ENCODE data around the gene TROAP. TPM values are rescaled to one million over a fixed set of nuclear protein-coding genes. Genes with fewer than 3 reads are reported as not detected.

Gene TROAP
- total and polyA plus RNA-seq, 2 experiments from 2014 or later, result 46.4 to 47.5 TPM

DNA sequence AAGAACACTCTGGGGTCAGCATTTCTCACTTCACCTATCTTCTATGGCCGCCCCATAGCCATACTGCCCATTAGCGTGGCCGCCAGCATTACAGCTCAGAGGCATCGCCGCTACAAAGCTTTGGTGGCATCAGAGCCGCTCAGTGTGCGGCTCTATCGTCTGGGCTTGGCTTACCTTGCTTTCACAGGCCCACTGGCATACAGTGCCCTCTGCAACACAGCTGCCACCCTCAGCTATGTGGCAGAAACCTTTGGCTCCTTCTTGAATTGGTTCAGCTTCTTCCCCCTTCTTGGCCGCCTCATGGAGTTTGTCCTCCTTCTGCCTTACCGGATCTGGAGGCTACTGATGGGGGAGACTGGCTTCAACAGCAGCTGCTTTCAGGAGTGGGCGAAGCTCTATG, 26.2 kb downstream of the TROAP start:
- Mint-ChIP-seq H3K9me3 (peaks cover 3% of the 10 kb centered on the region; the same call in 2 of the 3 replicates), H3K36me3 (ENCODE audit: low read depth) (no peaks in the 10 kb centered on the region), H3K4me3 (no peak overlapping the region), H3K27me3 (ENCODE audit: insufficient read depth, low read depth, poor library complexity) (peaks cover 59% of the 10 kb centered on the region), H3K4me1 (peaks cover 19% of the 10 kb centered on the region), H3K27ac (no peak overlapping the region)
- no peak overlapping the region for H2AFZ ChIP-seq
- TF ChIP-seq ZNF331 (CRISPR knock-in tag; IDR thresholded peaks at IDR 0.05; ENCODE audit: low read depth) (no peak), STAT1 (IDR thresholded peaks at IDR 0.05; ENCODE audit: unreplicated experiment) (no peak), CTCF (conservative IDR thresholded peaks at IDR 0.05; ENCODE audit: low read depth in 2 of 2) (no peak), ZNF114 (CRISPR knock-in tag; IDR thresholded peaks at IDR 0.05) (no peak), EZH2 (IDR thresholded peaks at IDR 0.05; ENCODE audit: low read depth, unreplicated experiment) (no peak), NANOG (IDR thresholded peaks at IDR 0.05; ENCODE audit: borderline replicate concordance) (no peak), ETS1 (IDR thresholded peaks at IDR 0.05) (no peak), POLR2AphosphoS5 (IDR thresholded peaks at IDR 0.05; ENCODE audit: low read depth) (no peak), EZH2phosphoT487 (IDR thresholded peaks at IDR 0.05; ENCODE audit: unreplicated experiment) (no peak), CREB1 (CRISPR knock-in tag; IDR thresholded peaks at IDR 0.05; ENCODE audit: low read depth) (no peak), JUNB (IDR thresholded peaks at IDR 0.05; ENCODE audit: unreplicated experiment) (no peak)
- TF ChIP-seq, protein P1, sequence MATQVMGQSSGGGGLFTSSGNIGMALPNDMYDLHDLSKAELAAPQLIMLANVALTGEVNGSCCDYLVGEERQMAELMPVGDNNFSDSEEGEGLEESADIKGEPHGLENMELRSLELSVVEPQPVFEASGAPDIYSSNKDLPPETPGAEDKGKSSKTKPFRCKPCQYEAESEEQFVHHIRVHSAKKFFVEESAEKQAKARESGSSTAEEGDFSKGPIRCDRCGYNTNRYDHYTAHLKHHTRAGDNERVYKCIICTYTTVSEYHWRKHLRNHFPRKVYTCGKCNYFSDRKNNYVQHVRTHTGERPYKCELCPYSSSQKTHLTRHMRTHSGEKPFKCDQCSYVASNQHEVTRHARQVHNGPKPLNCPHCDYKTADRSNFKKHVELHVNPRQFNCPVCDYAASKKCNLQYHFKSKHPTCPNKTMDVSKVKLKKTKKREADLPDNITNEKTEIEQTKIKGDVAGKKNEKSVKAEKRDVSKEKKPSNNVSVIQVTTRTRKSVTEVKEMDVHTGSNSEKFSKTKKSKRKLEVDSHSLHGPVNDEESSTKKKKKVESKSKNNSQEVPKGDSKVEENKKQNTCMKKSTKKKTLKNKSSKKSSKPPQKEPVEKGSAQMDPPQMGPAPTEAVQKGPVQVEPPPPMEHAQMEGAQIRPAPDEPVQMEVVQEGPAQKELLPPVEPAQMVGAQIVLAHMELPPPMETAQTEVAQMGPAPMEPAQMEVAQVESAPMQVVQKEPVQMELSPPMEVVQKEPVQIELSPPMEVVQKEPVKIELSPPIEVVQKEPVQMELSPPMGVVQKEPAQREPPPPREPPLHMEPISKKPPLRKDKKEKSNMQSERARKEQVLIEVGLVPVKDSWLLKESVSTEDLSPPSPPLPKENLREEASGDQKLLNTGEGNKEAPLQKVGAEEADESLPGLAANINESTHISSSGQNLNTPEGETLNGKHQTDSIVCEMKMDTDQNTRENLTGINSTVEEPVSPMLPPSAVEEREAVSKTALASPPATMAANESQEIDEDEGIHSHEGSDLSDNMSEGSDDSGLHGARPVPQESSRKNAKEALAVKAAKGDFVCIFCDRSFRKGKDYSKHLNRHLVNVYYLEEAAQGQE (IDR thresholded peaks at IDR 0.05; ENCODE audit: unreplicated experiment), result no peak
- TF ChIP-seq, protein P2, sequence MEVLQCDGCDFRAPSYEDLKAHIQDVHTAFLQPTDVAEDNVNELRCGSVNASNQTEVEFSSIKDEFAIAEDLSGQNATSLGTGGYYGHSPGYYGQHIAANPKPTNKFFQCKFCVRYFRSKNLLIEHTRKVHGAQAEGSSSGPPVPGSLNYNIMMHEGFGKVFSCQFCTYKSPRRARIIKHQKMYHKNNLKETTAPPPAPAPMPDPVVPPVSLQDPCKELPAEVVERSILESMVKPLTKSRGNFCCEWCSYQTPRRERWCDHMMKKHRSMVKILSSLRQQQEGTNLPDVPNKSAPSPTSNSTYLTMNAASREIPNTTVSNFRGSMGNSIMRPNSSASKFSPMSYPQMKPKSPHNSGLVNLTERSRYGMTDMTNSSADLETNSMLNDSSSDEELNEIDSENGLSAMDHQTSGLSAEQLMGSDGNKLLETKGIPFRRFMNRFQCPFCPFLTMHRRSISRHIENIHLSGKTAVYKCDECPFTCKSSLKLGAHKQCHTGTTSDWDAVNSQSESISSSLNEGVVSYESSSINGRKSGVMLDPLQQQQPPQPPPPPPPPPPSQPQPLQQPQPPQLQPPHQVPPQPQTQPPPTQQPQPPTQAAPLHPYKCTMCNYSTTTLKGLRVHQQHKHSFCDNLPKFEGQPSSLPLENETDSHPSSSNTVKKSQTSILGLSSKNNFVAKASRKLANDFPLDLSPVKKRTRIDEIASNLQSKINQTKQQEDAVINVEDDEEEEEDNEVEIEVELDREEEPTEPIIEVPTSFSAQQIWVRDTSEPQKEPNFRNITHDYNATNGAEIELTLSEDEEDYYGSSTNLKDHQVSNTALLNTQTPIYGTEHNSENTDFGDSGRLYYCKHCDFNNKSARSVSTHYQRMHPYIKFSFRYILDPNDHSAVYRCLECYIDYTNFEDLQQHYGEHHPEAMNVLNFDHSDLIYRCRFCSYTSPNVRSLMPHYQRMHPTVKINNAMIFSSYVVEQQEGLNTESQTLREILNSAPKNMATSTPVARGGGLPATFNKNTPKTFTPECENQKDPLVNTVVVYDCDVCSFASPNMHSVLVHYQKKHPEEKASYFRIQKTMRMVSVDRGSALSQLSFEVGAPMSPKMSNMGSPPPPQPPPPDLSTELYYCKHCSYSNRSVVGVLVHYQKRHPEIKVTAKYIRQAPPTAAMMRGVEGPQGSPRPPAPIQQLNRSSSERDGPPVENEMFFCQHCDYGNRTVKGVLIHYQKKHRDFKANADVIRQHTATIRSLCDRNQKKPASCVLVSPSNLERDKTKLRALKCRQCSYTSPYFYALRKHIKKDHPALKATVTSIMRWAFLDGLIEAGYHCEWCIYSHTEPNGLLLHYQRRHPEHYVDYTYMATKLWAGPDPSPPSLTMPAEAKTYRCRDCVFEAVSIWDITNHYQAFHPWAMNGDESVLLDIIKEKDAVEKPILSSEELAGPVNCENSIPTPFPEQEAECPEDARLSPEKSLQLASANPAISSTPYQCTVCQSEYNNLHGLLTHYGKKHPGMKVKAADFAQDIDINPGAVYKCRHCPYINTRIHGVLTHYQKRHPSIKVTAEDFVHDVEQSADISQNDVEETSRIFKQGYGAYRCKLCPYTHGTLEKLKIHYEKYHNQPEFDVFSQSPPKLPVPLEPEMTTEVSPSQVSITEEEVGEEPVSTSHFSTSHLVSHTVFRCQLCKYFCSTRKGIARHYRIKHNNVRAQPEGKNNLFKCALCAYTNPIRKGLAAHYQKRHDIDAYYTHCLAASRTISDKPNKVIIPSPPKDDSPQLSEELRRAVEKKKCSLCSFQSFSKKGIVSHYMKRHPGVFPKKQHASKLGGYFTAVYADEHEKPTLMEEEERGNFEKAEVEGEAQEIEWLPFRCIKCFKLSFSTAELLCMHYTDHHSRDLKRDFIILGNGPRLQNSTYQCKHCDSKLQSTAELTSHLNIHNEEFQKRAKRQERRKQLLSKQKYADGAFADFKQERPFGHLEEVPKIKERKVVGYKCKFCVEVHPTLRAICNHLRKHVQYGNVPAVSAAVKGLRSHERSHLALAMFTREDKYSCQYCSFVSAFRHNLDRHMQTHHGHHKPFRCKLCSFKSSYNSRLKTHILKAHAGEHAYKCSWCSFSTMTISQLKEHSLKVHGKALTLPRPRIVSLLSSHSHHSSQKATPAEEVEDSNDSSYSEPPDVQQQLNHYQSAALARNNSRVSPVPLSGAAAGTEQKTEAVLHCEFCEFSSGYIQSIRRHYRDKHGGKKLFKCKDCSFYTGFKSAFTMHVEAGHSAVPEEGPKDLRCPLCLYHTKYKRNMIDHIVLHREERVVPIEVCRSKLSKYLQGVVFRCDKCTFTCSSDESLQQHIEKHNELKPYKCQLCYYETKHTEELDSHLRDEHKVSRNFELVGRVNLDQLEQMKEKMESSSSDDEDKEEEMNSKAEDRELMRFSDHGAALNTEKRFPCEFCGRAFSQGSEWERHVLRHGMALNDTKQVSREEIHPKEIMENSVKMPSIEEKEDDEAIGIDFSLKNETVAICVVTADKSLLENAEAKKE (CRISPR knock-in tag; IDR thresholded peaks at IDR 0.05), result no peak
- no peaks in the 10 kb centered on the region for H3K79me2 ChIP-seq (replicated peaks; ENCODE audit: insufficient read depth)
- DNase-seq (ENCODE audit: low spot score) (no peak), ATAC-seq (no peak)
- no peak overlapping the region for H3K4me3 ChIP-seq
- peaks cover 8% of the 10 kb centered on the region for H4K20me1 ChIP-seq (replicated peaks; ENCODE audit: insufficient read depth)
- H3F3A ChIP-seq (replicated peaks; ENCODE audit: low read depth), result 0 out of 2 replicates have a peak, but pooled peaks cover 7% of the 10 kb centered on the region
- H3K27me3 ChIP-seq (ENCODE audit: insufficient read depth), result peaks cover 88% of the 10 kb centered on the region
- H3K27ac ChIP-seq (ENCODE audit: low read depth), result no peak overlapping the region
- H3K9me2 ChIP-seq (ENCODE audit: insufficient read depth), result no peaks in the 10 kb centered on the region
- H3K4me2 ChIP-seq, result no peak overlapping the region
- peaks cover 9% of the 10 kb centered on the region; the same call in 1 of the 2 replicates for H3K4me1 ChIP-seq (ENCODE audit: insufficient read depth)
- H3K36me3 ChIP-seq (ENCODE audit: insufficient read depth), result no peaks in the 10 kb centered on the region
